Stimulated activated naive B cell treated with anti-CD40 and anti-IgM and Interleukin-4, amounts not matched to agents 10 μg/mL and 1 μg/mL and 100 μg/mL, for 72 hours (primary cell): ENCODE measurements around the gene PHC2.

Experiments
- ATAC-seq, 2 donors: fragments of 150-1000 bp; cut with Tn5 transposase; replicated peaks; 2 replicates each; pipeline ENCODE4 v1.10.0; 2021; ENCODE audit warnings: moderate library complexity in 1 of 2
- DNase-seq: peaks from one replicate; pipeline ENCODE4 v3.0.0; 2021
- H3K27ac Mint-ChIP-seq: one replicate; pipeline ENCODE4 v1.8.0; 2022; ENCODE audit warnings: mild to moderate bottlenecking, mixed read lengths
- H3K27me3 Mint-ChIP-seq, 2 donors: one replicate each; pipeline ENCODE4 v1.8.0; 2022; ENCODE audit warnings: mixed read lengths in 2 of 2
- H3K36me3 Mint-ChIP-seq, 2 donors: one replicate each; pipeline ENCODE4 v1.8.0; 2022; ENCODE audit warnings: mixed read lengths in 2 of 2, mild to moderate bottlenecking in 1 of 2
- H3K4me1 Mint-ChIP-seq, 2 donors: one replicate each; pipeline ENCODE4 v1.8.0; 2022; ENCODE audit warnings: mixed read lengths in 2 of 2, mild to moderate bottlenecking in 1 of 2
- H3K4me3 Mint-ChIP-seq, 2 donors: one replicate each; pipeline ENCODE4 v1.8.0; 2022; ENCODE audit warnings: mild to moderate bottlenecking in 2 of 2, mixed read lengths in 2 of 2, moderate library complexity in 1 of 2
- H3K9me3 Mint-ChIP-seq, 2 donors: one replicate each; pipeline ENCODE4 v1.8.0; 2022; ENCODE audit warnings: mixed read lengths in 2 of 2, mild to moderate bottlenecking in 1 of 2

Gene PHC2

DNA sequence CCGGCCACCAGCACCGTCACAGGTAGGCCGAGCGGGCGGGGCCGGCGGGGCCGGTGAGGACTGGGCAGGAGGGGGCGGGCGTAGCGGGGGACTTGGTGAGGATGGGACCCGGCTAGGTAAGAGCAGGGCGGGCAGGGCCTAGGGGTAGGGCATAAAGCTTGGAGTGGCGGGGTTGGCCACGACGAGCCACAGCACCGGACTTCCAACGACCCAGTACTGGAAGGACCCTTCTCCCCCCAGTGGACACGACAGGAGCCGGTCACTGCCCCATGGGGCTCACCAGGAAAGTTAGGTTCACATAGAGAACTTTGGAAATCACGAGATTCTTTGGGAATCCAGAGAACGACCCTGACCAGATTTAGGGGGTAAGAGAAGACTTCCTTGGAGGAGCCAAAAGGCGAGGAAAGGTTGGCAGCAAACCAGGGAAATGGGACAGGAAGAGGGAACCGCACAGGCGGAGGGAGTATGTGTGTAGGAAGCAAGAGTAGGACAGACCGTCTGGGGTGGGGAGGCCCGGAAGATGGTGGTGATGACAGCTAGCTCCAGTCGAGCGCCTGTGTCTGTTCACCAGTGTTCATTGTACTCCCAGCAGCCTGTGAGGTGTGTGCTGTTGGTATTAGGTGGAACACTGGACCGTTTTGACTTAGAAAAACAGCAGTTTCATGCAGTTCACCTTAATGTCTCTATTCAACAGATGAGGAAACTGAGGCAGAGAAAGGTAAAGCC lies 154.2 kb downstream of the PHC2 start:
- no peaks in the 10 kb centered on the region for H3K27me3 Mint-ChIP-seq
- H3K4me1 Mint-ChIP-seq: peaks cover 16 to 27% of the 10 kb centered on the region in 2 donors
- H3K9me3 Mint-ChIP-seq: no peaks in the 10 kb centered on the region
- no peak overlapping the region for H3K27ac Mint-ChIP-seq
- no peak for DNase-seq
- no peak overlapping the region for H3K4me3 Mint-ChIP-seq
- ATAC-seq: no peak
- H3K36me3 Mint-ChIP-seq: peaks cover 16 to 37% of the 10 kb centered on the region in 2 donors

DNA sequence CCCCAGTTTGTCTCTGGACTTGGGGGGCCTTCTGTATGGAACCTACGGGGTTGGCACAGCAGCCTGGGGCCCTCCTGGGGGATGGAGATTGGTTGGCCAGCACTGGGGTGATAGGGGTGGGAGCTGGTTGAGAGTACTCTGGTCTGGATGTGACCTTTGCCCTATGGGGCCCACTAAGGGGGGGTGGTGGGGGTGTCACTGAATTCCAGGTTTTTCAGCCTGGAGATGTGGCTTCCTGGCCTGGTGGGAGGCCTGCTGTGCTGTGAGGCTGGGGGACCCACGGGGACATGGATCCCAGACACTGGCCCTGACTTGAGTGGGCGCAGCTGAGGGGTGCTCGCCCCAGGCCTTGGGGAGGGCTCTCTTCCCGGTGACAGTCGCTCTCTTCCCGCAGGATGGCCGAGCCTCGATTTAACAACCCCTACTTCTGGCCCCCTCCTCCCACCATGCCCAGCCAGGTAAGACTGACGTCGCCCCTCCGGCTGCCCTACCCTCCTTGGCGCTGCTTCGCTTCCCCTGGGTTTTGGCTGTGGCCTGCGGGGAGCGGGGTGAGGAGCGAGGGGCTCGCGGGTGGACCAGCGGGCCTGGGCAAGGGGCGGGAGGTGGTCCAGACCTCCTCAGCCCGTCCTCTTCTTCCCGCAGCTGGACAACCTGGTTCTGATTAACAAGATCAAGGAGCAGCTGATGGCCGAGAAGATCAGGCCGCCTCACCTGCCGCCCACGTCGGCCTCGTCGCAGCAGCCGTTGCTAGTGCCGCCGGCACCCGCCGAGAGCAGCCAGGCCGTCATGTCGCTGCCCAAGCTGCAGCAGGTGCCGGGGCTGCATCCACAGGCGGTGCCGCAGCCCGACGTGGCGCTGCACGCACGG lies 155.0 kb downstream of the PHC2 start:
- ATAC-seq (no peak), DNase-seq (no peak)
- Mint-ChIP-seq H3K27ac (no peak overlapping the region), H3K36me3 (peaks cover 11 to 38% of the 10 kb centered on the region in 2 donors), H3K9me3 (no peaks in the 10 kb centered on the region), H3K27me3 (no peaks in the 10 kb centered on the region), H3K4me3 (no peak overlapping the region), H3K4me1 (peaks cover 24 to 35% of the 10 kb centered on the region in 2 donors)

DNA sequence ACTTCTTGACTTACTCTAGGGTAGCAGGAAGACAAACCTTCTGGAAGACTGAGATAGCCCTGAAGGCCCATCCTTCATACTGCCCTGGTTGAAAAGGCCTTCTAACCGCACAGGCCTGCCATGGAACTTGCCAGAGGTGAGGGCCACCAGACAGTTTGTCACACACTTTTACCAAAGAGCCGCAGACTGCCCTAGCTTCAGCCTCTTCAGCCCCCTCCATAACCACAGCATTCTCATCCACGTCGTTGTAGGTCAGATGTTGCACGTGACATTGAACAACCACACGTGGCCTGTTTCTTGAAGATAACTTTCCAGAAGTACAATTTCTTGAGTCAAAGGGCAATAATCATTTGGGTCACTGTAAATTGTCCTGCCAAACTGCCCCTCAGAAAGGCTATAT lies 155.7 kb downstream of the PHC2 start:
- H3K27ac Mint-ChIP-seq: no peak overlapping the region
- peaks cover 16 to 37% of the 10 kb centered on the region in 2 donors for H3K36me3 Mint-ChIP-seq
- peaks cover 25 to 38% of the 10 kb centered on the region in 2 donors for H3K4me1 Mint-ChIP-seq
- ATAC-seq: no peak
- H3K4me3 Mint-ChIP-seq: no peak overlapping the region
- DNase-seq: no peak
- no peaks in the 10 kb centered on the region for H3K9me3 Mint-ChIP-seq
- no peaks in the 10 kb centered on the region for H3K27me3 Mint-ChIP-seq

DNA sequence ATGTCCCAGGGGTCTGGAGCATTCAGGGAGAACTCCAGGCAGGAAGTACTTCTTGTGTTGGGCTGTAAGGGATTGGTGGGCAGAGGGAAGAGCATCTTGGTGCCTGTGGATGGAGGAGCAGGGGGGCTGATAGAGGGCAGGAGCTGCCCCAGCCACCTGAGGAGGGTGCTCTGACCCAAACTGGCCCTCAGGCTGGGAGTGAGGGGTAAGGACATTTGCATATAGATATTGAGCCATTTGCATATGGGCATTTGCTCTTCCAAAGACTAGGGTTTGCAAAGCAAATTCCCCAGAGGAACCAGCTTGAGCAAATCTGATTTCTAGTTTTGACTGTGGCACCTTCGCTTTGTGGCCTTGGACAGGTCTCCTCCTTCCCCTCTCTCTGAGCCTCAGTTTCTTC lies 156.4 kb downstream of the PHC2 start:
- peaks cover 25 to 38% of the 10 kb centered on the region in 2 donors for H3K4me1 Mint-ChIP-seq
- H3K27me3 Mint-ChIP-seq: no peaks in the 10 kb centered on the region
- H3K27ac Mint-ChIP-seq: peak overlapping the region; percentile 48
- no peaks in the 10 kb centered on the region for H3K9me3 Mint-ChIP-seq
- DNase-seq (no peak), ATAC-seq (peak; percentile 55 to 73)
- H3K4me3 Mint-ChIP-seq: peak overlapping the region in 1 of 2 donors; percentile 36
- peaks cover 11 to 29% of the 10 kb centered on the region in 2 donors for H3K36me3 Mint-ChIP-seq

DNA sequence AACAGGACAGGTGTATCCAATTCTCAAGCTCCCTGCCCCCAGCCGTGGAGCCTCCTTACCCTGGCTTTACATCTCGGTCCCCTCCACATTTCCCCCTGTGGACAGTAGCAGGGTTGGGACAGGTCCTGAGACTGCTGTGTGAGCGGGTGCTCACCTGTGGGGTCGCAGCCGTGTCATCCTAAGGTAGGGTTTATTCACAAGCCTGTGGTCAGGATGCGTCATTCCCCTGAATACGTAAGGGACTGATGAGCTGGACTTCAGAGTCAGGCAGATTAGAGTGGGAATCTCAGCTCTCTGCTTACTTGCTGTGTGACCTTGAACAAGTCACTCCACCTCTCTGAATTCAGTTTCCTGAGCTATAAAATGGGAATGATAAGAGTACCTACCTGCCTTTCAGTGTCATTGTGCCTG lies 156.9 kb downstream of the PHC2 start:
- DNase-seq: no peak
- no peak for ATAC-seq
- H3K27me3 Mint-ChIP-seq: no peaks in the 10 kb centered on the region

More for the DNA sequence above, 156.9 kb downstream of the PHC2 start:
- no peaks in the 10 kb centered on the region for H3K9me3 Mint-ChIP-seq
- peaks cover 11 to 28% of the 10 kb centered on the region in 2 donors for H3K36me3 Mint-ChIP-seq
- H3K4me1 Mint-ChIP-seq: peaks cover 25 to 38% of the 10 kb centered on the region in 2 donors
- H3K4me3 Mint-ChIP-seq: no peak overlapping the region
- no peak overlapping the region for H3K27ac Mint-ChIP-seq
